GM12891 (cell line): Measurements from ENCODE around the gene PTRH2.

Experiments
- PAX5 ChIP-seq: IDR thresholded peaks from 2 replicates; pipeline ENCODE4 v1.6.1; 2011; ENCODE audit warnings: low read length, moderate library complexity, mild to moderate bottlenecking; ENCODE audit not compliant: insufficient read depth, severe bottlenecking
- POLR2A ChIP-seq: IDR thresholded peaks from 2 replicates; pipeline ENCODE4 v1.6.1; 2011; ENCODE audit warnings: low read depth, low read length, control low read depth
- POLR2AphosphoS5 ChIP-seq: IDR thresholded peaks from 2 replicates; pipeline ENCODE4 v1.6.1; 2011; ENCODE audit warnings: low read depth, low read length, control low read depth
- POU2F2 ChIP-seq: IDR thresholded peaks from 2 replicates; pipeline ENCODE4 v1.6.1; 2011; ENCODE audit warnings: low read depth, mild to moderate bottlenecking, control low read depth, low read length, moderate library complexity
- SPI1 ChIP-seq: IDR thresholded peaks from 2 replicates; pipeline ENCODE4 v1.6.1; 2011; ENCODE audit warnings: low read depth, low read length, control low read depth

- TF ChIP-seq POLR2AphosphoS5 (no peak), POLR2A (no peak), PAX5 (no peak), SPI1 (no peak), POU2F2 (no peak)
Observed at GRCh38 chr17:59650642-59651041, 56.6 kb downstream of the PTRH2 start.
